Lower lobe of right lung (tissue), 2 donors: Measurements from ENCODE around the gene ANKRD63. TPM values are rescaled to one million over a fixed set of nuclear protein-coding genes. Genes with fewer than 3 reads are reported as not detected.
A peak's percentile ranks its signal among the peaks of the same experiment; 100 is the strongest.

Experiments
- ATAC-seq, 2 donors: fragments of 200-7000 bp; cut with Tn5 transposase; one replicate each; pipeline ENCODE4 v1.9.1; 2020 to 2022; ENCODE audit warnings: mild to moderate bottlenecking in 2 of 2, moderate library complexity in 2 of 2
- DNase-seq: peaks from one replicate; pipeline ENCODE4 v3.0.0-alpha.2; 2020
- H3K27ac ChIP-seq: fragments of 200-600 bp; one replicate; pipeline ENCODE4 v1.8.0; 2022
- H3K27me3 ChIP-seq: fragments of 200-600 bp; one replicate; pipeline ENCODE4 v1.8.0; 2022; ENCODE audit warnings: low read depth
- H3K36me3 ChIP-seq: fragments of 200-600 bp; one replicate; pipeline ENCODE4 v1.8.0; 2022; ENCODE audit warnings: mild to moderate bottlenecking
- H3K4me1 ChIP-seq: fragments of 200-600 bp; one replicate; pipeline ENCODE4 v1.8.0; 2022
- H3K4me3 ChIP-seq: fragments of 200-600 bp; one replicate; pipeline ENCODE4 v1.8.0; 2022; ENCODE audit warnings: mild to moderate bottlenecking
- H3K9me3 ChIP-seq: fragments of 200-600 bp; one replicate; pipeline ENCODE4 v1.8.0; 2022
- CTCF ChIP-seq: fragments of 200-600 bp; IDR thresholded peaks from one replicate; pipeline ENCODE4 v1.8.0; 2022; ENCODE audit warnings: antibody characterized with exemption, mild to moderate bottlenecking
- intact Hi-C: fragments of 100-400 bp; cut with DNase I; formaldehyde crosslinking; loops from one replicate; pipeline ENCODE4 v1.11.0; 2022
- total RNA-seq: library from RNA; stranded (reverse); fragmentation: NEBNext Ultra II Directional; extraction: Animal tissue kit (Norgen Biotek cat#: 25700); gene quantifications from one replicate; pipeline ENCODE4 v1.2.1, GENCODE V29; 2021
- donor health status: DM: no; HTN: yes; CAD: no; lungs with severe emphysema.

ANKRD63 gene
- total RNA-seq, 1 donor from 2014 or later = not detected

- Histone ChIP-seq H3K27ac (peak overlapping the region; percentile 18), H3K4me1 (peaks cover 5% of the 10 kb centered on the region), H3K4me3 (no peak overlapping the region), H3K36me3 (no peaks in the 10 kb centered on the region), H3K9me3 (no peaks in the 10 kb centered on the region), H3K27me3 (no peaks in the 10 kb centered on the region)
- intact Hi-C loops = no loop called here
- DNase-seq (no peak), ATAC-seq (no peak)
- no peak for TF ChIP-seq CTCF
Observed at GRCh38 chr15:40245666-40246450, 37.0 kb downstream of the ANKRD63 start.

GRCh38 chr15:40244961-40245523 is 37.8 kb downstream of the ANKRD63 start:
- H3K4me1 ChIP-seq = peaks cover 5% of the 10 kb centered on the region
- intact Hi-C loops = no loop called here
- no peak overlapping the region for H3K4me3 ChIP-seq
- H3K27me3 ChIP-seq = peaks cover 4% of the 10 kb centered on the region
- TF ChIP-seq CTCF = no peak
- DNase-seq (no peak), ATAC-seq (peak; percentile 70 to 78)
- H3K9me3 ChIP-seq = no peaks in the 10 kb centered on the region
- H3K27ac ChIP-seq = peak overlapping the region; percentile 18
- H3K36me3 ChIP-seq = no peaks in the 10 kb centered on the region

- Histone ChIP-seq H3K9me3 (no peaks in the 10 kb centered on the region), H3K4me1 (peaks cover 11% of the 10 kb centered on the region), H3K27me3 (peaks cover 18% of the 10 kb centered on the region), H3K36me3 (no peaks in the 10 kb centered on the region), H3K27ac (no peak overlapping the region), H3K4me3 (no peak overlapping the region)
- intact Hi-C loops = no loop called here
- TF ChIP-seq CTCF = no peak
- ATAC-seq = no peak
- DNase-seq = no peak
Observed at GRCh38 chr15:40243126-40243810, 39.6 kb downstream of the ANKRD63 start.

- Histone ChIP-seq H3K27ac (no peak overlapping the region), H3K4me1 (peaks cover 11% of the 10 kb centered on the region), H3K4me3 (no peak overlapping the region), H3K9me3 (no peaks in the 10 kb centered on the region), H3K36me3 (no peaks in the 10 kb centered on the region), H3K27me3 (peaks cover 18% of the 10 kb centered on the region)
- intact Hi-C loops = no loop called here
- ATAC-seq = no peak
- no peak for DNase-seq
- TF ChIP-seq CTCF = no peak
Observed at GRCh38 chr15:40242601-40243000, 40.3 kb downstream of the ANKRD63 start.

GRCh38 chr15:40242213-40242599 is 40.7 kb downstream of the ANKRD63 start:
- no peaks in the 10 kb centered on the region for H3K36me3 ChIP-seq
- DNase-seq (no peak), ATAC-seq (no peak)
- H3K4me3 ChIP-seq = no peak overlapping the region
- TF ChIP-seq CTCF = no peak
- peaks cover 11% of the 10 kb centered on the region for H3K4me1 ChIP-seq
- intact Hi-C loops = no loop called here
- peaks cover 18% of the 10 kb centered on the region for H3K27me3 ChIP-seq
- H3K27ac ChIP-seq = no peak overlapping the region
- H3K9me3 ChIP-seq = no peaks in the 10 kb centered on the region
